Suprapubic skin (tissue), 4 donors: ENCODE results near the gene TFDP1. TPM values are rescaled to one million over a fixed set of nuclear protein-coding genes. Genes with fewer than 3 reads are reported as not detected.
A peak's percentile ranks its signal among the peaks of the same experiment; 100 is the strongest.

Source experiments
- DNase-seq, 2 donors: peaks; one replicate each; pipeline ENCODE4 v3.0.0-alpha.2; 2019; ENCODE audit warnings: low spot score in 2 of 2
- H3K27ac ChIP-seq: fragments of 200-600 bp; sonication (generic); one replicate; pipeline ENCODE4 v1.5.1; 2019
- H3K27me3 ChIP-seq: fragments of 200-600 bp; sonication (generic); one replicate; pipeline ENCODE4 v1.5.1; 2019
- H3K36me3 ChIP-seq: fragments of 200-600 bp; sonication (generic); one replicate; pipeline ENCODE4 v1.5.1; 2019
- H3K4me1 ChIP-seq: fragments of 200-600 bp; sonication (generic); one replicate; pipeline ENCODE4 v1.5.1; 2019
- H3K4me3 ChIP-seq: fragments of 200-600 bp; sonication (generic); one replicate; pipeline ENCODE4 v1.5.1; 2019; ENCODE audit warnings: mild to moderate bottlenecking
- H3K9me3 ChIP-seq: fragments of 200-600 bp; sonication (generic); one replicate; pipeline ENCODE4 v1.5.1; 2019
- EP300 ChIP-seq: sonication (generic); formaldehyde crosslinking; IDR thresholded peaks from one replicate; pipeline ENCODE4 v1.6.1; 2017; ENCODE audit warnings: antibody characterized with exemption
- POLR2A ChIP-seq, 2 donors: fragments of 450-650 bp; IDR thresholded peaks; one replicate each; pipeline ENCODE4 v1.6.1; 2017; ENCODE audit warnings: antibody characterized with exemption in 2 of 2, mild to moderate bottlenecking in 2 of 2, moderate library complexity in 2 of 2
- POLR2AphosphoS5 ChIP-seq, 3 donors: sonication (generic); formaldehyde crosslinking; IDR thresholded peaks; one replicate each; pipeline ENCODE4 v1.6.1; 2017; ENCODE audit warnings: antibody characterized with exemption in 3 of 3
- WGBS: methylation state at CpG from one replicate; pipeline ENCODE4 v1.1.5; 2018; 5-methylcytosine and 5-hydroxymethylcytosine counted together
- total RNA-seq, 4 donors: library from RNA; depleted of rRNA; stranded (reverse); fragments of >200 nt; gene quantifications; one replicate each; pipeline ENCODE4 v1.1.0, GENCODE V29; 2016
- TF ChIP-seq, protein P1 (sequence below), 2 donors: fragments of 200-600 bp in 1 of 2; fragments of 450-650 bp in 1 of 2; sonication (generic) in 1 of 2; IDR thresholded peaks; one replicate each; pipeline ENCODE4 v1.5.1; 2016 to 2019; ENCODE audit warnings: antibody characterized with exemption in 2 of 2, mild to moderate bottlenecking in 1 of 2, moderate library complexity in 1 of 2

TFDP1 gene
- total RNA-seq, 4 donors from 2014 or later: 47.5 to 63.3 (median 52.0) TPM

- Histone ChIP-seq H3K27ac (no peak overlapping the region), H3K4me3 (no peak overlapping the region), H3K27me3 (no peaks in the 10 kb centered on the region), H3K4me1 (peaks cover 13% of the 10 kb centered on the region), H3K36me3 (peaks cover 33% of the 10 kb centered on the region), H3K9me3 (no peaks in the 10 kb centered on the region)
- TF ChIP-seq POLR2A (IDR thresholded peaks at IDR 0.05) (no peak), EP300 (no peak)
- TF ChIP-seq, protein P1, sequence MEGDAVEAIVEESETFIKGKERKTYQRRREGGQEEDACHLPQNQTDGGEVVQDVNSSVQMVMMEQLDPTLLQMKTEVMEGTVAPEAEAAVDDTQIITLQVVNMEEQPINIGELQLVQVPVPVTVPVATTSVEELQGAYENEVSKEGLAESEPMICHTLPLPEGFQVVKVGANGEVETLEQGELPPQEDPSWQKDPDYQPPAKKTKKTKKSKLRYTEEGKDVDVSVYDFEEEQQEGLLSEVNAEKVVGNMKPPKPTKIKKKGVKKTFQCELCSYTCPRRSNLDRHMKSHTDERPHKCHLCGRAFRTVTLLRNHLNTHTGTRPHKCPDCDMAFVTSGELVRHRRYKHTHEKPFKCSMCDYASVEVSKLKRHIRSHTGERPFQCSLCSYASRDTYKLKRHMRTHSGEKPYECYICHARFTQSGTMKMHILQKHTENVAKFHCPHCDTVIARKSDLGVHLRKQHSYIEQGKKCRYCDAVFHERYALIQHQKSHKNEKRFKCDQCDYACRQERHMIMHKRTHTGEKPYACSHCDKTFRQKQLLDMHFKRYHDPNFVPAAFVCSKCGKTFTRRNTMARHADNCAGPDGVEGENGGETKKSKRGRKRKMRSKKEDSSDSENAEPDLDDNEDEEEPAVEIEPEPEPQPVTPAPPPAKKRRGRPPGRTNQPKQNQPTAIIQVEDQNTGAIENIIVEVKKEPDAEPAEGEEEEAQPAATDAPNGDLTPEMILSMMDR (IDR thresholded peaks at IDR 0.05): no peak
- WGBS: 91% methylated on average over 11 of the region's 11 CpGs
- DNase-seq: no peak
Observed at GRCh38 chr13:113552079-113552478, 32.5 kb upstream of the TFDP1 start.

DNA sequence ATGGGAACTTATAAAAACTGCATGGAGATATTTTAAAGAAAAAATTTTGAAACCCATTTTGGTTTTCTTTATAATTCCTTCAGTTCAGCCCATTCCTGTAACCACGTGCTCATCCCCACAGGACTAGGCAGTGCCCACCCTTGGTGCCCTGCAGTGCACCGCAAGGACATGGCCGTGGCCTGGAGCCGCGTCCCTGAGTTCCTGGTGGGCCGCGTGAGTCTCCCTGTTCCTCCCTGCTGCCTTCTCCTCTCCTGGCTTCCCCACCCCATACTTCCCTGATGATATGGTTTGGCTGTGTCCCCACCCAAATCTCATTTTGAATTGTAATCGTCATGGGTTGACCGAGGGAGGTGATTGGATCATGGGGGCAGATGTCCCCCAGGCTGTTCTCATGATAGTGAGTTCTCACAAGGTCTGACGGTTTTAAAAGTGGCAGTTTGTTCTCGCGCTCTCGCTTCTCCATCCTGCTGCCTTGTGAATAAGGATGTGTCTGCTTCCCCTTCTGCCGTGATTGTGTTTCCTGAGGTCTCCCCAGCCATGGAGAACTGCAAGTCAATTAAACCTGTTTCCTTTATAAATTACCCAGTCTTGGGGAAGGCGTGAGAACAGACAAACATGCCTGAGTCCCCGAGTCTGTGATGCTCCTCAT is 31.6 kb upstream of the TFDP1 start:
- Histone ChIP-seq H3K27ac (no peak overlapping the region), H3K36me3 (peaks cover 33% of the 10 kb centered on the region)

GRCh38 chr13:113553511-113554332 is 30.8 kb upstream of the TFDP1 start:
- Histone ChIP-seq H3K4me3 (no peak overlapping the region), H3K27ac (no peak overlapping the region), H3K9me3 (no peaks in the 10 kb centered on the region), H3K4me1 (peaks cover 3% of the 10 kb centered on the region), H3K36me3 (peaks cover 28% of the 10 kb centered on the region), H3K27me3 (no peaks in the 10 kb centered on the region)
- WGBS: 84% methylated on average over 16 of the region's 16 CpGs
- TF ChIP-seq POLR2AphosphoS5 (IDR thresholded peaks at IDR 0.05) (no peak), EP300 (no peak), POLR2A (IDR thresholded peaks at IDR 0.05) (no peak)
- TF ChIP-seq, protein P1 (IDR thresholded peaks at IDR 0.05): no peak
- peak in 1 of 2 donors; percentile 60 for DNase-seq

More for the DNA sequence above, 31.6 kb upstream of the TFDP1 start:
- H3K4me3 ChIP-seq: no peak overlapping the region
- no peaks in the 10 kb centered on the region for H3K27me3 ChIP-seq
- peak in 1 of 2 donors; percentile 67 for DNase-seq
- H3K4me1 ChIP-seq: peaks cover 7% of the 10 kb centered on the region
- WGBS: 79% methylated on average over 16 of the region's 16 CpGs
- no peak for TF ChIP-seq EP300
- TF ChIP-seq POLR2AphosphoS5 (IDR thresholded peaks at IDR 0.05): no peak
- no peak for TF ChIP-seq POLR2A (IDR thresholded peaks at IDR 0.05)
- TF ChIP-seq, protein P1 (IDR thresholded peaks at IDR 0.05): no peak
- H3K9me3 ChIP-seq: no peaks in the 10 kb centered on the region

DNA sequence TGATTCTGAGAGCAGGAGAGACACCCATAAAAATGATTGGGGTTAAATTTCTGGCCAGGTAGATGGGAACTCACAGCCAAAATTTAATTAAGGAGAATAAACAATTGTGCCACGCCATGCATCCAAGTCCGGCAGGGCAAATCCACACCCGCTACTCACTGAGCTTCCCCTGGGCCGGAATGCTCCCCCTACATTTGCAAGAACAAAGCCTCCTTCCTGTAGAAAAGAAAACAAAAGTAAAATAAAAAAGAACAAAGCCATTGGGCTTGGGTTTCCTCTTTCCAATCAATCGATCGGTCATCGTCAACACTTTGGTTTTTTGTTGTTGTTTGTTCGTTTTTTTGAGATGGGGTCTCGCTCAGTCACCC is 30.2 kb upstream of the TFDP1 start:
- no peak overlapping the region for H3K27ac ChIP-seq
- no peaks in the 10 kb centered on the region for H3K27me3 ChIP-seq
- no peak overlapping the region for H3K4me3 ChIP-seq
- H3K36me3 ChIP-seq: peaks cover 22% of the 10 kb centered on the region
- 86% methylated on average over 9 of the region's 9 CpGs for WGBS
- peak in 1 of 2 donors; percentile 61 for DNase-seq
- H3K4me1 ChIP-seq: no peaks in the 10 kb centered on the region
- TF ChIP-seq POLR2AphosphoS5 (IDR thresholded peaks at IDR 0.05): no peak
- TF ChIP-seq, protein P1 (IDR thresholded peaks at IDR 0.05): no peak
- no peak for TF ChIP-seq EP300
- TF ChIP-seq POLR2A (IDR thresholded peaks at IDR 0.05): no peak
- no peaks in the 10 kb centered on the region for H3K9me3 ChIP-seq

DNA sequence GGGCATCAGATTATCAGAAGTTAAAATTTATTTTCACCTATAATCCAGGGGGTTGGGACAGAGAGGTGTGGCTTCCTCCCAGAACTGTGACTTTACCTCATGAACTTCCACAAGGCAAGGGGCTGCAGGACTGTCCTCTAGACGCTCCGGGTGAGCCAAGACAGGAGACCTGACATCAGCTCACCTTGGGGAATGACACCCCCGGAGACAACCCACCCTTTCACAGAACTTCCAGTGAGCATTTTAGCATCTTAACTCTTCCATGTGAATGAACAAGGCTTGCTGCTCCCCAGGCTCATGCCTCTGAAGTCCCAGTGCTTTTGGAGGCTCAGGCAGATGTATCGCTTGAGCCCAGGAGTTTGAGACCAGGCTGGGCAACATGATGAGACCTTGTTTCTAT is 29.4 kb upstream of the TFDP1 start:
- DNase-seq: peak in 1 of 2 donors; percentile 23
- H3K4me1 ChIP-seq: no peaks in the 10 kb centered on the region
- 91% methylated on average over 4 of the region's 4 CpGs for WGBS
- no peaks in the 10 kb centered on the region for H3K9me3 ChIP-seq
- H3K36me3 ChIP-seq: peaks cover 21% of the 10 kb centered on the region
- H3K27ac ChIP-seq: no peak overlapping the region
- TF ChIP-seq, protein P1 (IDR thresholded peaks at IDR 0.05): no peak
- no peak for TF ChIP-seq EP300
- no peak for TF ChIP-seq POLR2AphosphoS5 (IDR thresholded peaks at IDR 0.05)
- TF ChIP-seq POLR2A (IDR thresholded peaks at IDR 0.05): no peak
- H3K27me3 ChIP-seq: no peaks in the 10 kb centered on the region
- H3K4me3 ChIP-seq: no peak overlapping the region
